Measurements from ENCODE around the gene SNTG2. TPM values are rescaled to one million over a fixed set of nuclear protein-coding genes. Genes with fewer than 3 reads are reported as not detected.
A peak's percentile ranks its signal among the peaks of the same experiment; 100 is the strongest.

Gene SNTG2
- total RNA-seq, 2 experiments from 2014 or later: 2.5 to 3.2 TPM

DNA sequence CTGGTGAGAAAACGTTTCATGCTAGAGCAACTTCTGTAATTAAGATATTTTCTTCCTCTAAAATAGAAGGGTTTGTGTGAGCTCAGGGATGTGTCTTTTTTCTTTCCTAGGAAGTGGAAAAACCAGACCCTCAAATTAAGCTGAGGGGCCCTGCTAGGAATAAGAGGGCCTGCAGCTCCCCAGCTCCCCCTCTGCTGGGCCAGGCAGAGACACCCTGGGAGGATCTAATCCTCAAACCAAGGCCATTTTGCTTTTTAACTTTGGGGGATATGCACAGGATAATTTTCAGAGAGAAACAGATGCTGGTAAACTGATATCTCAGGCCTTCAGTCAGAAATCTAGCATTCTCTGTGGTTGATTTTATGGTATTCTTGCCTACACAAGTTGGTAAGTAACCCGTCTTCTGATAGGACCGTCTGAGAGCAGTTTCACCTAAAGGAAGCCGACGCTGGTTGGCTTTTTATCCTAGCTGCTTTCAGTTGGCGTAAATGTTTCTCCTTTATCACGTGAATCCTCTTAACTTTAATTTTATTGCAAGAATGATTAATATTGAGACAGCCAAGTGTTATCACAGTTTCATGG, 34.8 kb downstream of the SNTG2 start:
- Mint-ChIP-seq H3K27me3 (no peaks in the 10 kb centered on the region), H3K9me3 (no peaks in the 10 kb centered on the region), H3K36me3 (ENCODE audit: low read depth) (no peaks in the 10 kb centered on the region), H3K4me1 (ENCODE audit: low read depth) (peaks cover 23% of the 10 kb centered on the region), H3K4me3 (peak overlapping the region; percentile 49), H3K27ac (peak overlapping the region; percentile 80)
- TF ChIP-seq, protein P1, sequence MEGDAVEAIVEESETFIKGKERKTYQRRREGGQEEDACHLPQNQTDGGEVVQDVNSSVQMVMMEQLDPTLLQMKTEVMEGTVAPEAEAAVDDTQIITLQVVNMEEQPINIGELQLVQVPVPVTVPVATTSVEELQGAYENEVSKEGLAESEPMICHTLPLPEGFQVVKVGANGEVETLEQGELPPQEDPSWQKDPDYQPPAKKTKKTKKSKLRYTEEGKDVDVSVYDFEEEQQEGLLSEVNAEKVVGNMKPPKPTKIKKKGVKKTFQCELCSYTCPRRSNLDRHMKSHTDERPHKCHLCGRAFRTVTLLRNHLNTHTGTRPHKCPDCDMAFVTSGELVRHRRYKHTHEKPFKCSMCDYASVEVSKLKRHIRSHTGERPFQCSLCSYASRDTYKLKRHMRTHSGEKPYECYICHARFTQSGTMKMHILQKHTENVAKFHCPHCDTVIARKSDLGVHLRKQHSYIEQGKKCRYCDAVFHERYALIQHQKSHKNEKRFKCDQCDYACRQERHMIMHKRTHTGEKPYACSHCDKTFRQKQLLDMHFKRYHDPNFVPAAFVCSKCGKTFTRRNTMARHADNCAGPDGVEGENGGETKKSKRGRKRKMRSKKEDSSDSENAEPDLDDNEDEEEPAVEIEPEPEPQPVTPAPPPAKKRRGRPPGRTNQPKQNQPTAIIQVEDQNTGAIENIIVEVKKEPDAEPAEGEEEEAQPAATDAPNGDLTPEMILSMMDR (IDR thresholded peaks at IDR 0.05): no peak
- intact Hi-C loops (cut with micrococcal nuclease): no loop called here
- POLR2A ChIA-PET: interaction anchor here (0.6 to 1.8 kb wide), 4 partner anchors 10 to 566 kb away, joined by 3 to 8 read pairs (median 5); no protein-coding TSS in a partner anchor
- ATAC-seq: peak; percentile 89
- CTCF ChIA-PET: interaction anchor here (1.1 kb wide), 1 partner anchor 9 kb away, joined by 4 read pairs; no protein-coding TSS in a partner anchor
- DNase-seq: peak; percentile 45

DNA sequence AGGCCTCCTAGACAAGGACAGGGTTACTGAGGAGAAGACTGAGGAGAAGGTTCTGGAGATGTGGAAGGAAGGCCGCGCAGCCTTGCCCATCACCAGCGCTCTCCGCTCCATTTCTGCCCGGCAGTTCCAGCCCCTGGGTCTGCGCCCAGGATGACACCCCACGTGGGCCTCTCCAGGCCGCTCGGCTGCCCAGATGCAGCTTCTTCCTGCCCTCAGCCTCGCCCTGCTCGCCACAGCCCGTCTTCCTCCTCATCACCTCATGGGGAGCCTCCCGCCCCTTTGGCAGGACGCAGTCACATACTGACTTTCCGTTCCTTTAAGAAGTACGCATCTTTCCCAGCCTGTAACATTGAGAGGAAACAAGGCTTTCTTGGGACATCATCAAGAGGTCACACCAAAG, 37.1 kb downstream of the SNTG2 start:
- H3K9me3 Mint-ChIP-seq: no peaks in the 10 kb centered on the region
- ChIA-PET POLR2A (no interaction called here), CTCF (no interaction called here)
- H3K27ac Mint-ChIP-seq: no peak overlapping the region
- no peaks in the 10 kb centered on the region for H3K36me3 Mint-ChIP-seq (ENCODE audit: low read depth)
- H3K4me3 Mint-ChIP-seq: no peak overlapping the region
- H3K27me3 Mint-ChIP-seq: no peaks in the 10 kb centered on the region
- H3K4me1 Mint-ChIP-seq (ENCODE audit: low read depth): peaks cover 20% of the 10 kb centered on the region
- intact Hi-C loops (cut with micrococcal nuclease): no loop called here
- TF ChIP-seq, protein P1 (IDR thresholded peaks at IDR 0.05): no peak
- DNase-seq (no peak), ATAC-seq (no peak)

DNA sequence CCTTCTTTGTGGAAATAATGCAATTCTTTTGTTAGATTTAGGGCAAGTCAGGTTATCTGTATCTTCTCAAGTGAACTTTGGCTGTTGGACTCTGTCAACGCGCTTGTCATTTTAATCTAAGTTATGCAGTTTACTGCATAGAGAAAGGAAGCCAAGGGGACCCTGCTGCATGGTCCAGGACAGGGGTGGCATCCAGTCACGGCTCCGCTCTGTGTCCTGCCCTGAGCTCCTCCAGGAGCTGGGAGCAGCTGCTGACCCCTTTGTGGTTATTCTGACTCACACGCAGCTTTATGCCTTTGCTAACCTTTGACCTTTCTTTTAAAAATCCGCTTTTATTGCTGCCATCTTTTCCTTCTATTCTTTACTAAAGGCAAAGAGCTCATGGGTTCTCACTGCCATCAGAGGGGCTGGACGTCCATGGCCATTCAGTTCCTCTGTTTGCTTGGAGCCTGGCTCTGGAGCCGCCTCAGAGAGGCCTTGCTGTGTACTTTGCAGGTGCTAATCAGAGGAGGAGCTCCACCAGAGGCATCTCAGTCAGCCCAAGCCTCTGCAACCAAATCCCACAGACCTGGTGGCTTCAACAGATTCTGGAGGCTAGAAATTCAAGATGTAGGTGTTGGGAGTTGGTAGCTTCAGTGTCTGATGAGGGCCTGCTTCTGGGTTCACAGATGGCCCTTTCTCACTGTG, 39.3 kb downstream of the SNTG2 start:
- ChIA-PET CTCF (interaction anchor here (1.0 to 1.5 kb wide), 2 partner anchors 10 to 151 kb away, joined by 3 to 4 read pairs; no protein-coding TSS in a partner anchor), POLR2A (interaction anchor here (1.4 kb wide), 1 partner anchor 10 kb away, joined by 4 read pairs; no protein-coding TSS in a partner anchor)
- Mint-ChIP-seq H3K27me3 (no peaks in the 10 kb centered on the region), H3K27ac (no peak overlapping the region), H3K36me3 (ENCODE audit: low read depth) (no peaks in the 10 kb centered on the region), H3K9me3 (no peaks in the 10 kb centered on the region), H3K4me3 (no peak overlapping the region), H3K4me1 (ENCODE audit: low read depth) (peaks cover 10% of the 10 kb centered on the region)
- intact Hi-C loops (cut with micrococcal nuclease): no loop called here
- no peak for ATAC-seq
- TF ChIP-seq, protein P1 (IDR thresholded peaks at IDR 0.05): no peak
- no peak for DNase-seq

DNA sequence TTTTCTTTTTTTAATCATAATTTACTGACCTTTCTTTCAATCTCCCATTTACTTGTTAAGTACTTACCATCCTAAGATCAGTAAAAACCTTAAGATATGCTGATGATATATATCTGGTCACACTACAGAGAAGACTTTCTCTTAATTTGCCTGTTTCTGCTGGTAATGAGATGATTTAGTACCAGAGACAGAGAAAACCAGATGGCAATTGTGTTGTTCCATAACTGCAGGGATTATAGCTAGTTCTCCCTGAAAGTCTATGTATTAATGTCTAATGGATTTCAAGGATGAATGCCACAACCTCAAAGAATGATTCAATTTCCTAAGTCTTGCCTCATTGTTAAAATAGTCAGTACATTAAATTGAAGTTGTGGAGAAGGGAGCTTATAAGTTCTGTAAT, 40.3 kb downstream of the SNTG2 start:
- TF ChIP-seq, protein P1 (IDR thresholded peaks at IDR 0.05): no peak
- peaks cover 2% of the 10 kb centered on the region for H3K4me1 Mint-ChIP-seq (ENCODE audit: low read depth)
- CTCF ChIA-PET: interaction anchor here (1.0 to 1.5 kb wide), 2 partner anchors 9 to 150 kb away, joined by 3 to 4 read pairs; no protein-coding TSS in a partner anchor
- POLR2A ChIA-PET: interaction anchor here (1.4 kb wide), 1 partner anchor 11 kb away, joined by 4 read pairs; no protein-coding TSS in a partner anchor
- H3K4me3 Mint-ChIP-seq: no peak overlapping the region
- no peaks in the 10 kb centered on the region for H3K36me3 Mint-ChIP-seq (ENCODE audit: low read depth)
- ATAC-seq (no peak), DNase-seq (no peak)
- no peaks in the 10 kb centered on the region for H3K9me3 Mint-ChIP-seq
- intact Hi-C loops (cut with micrococcal nuclease): no loop called here
- peaks cover 1% of the 10 kb centered on the region for H3K27me3 Mint-ChIP-seq
- no peak overlapping the region for H3K27ac Mint-ChIP-seq

DNA sequence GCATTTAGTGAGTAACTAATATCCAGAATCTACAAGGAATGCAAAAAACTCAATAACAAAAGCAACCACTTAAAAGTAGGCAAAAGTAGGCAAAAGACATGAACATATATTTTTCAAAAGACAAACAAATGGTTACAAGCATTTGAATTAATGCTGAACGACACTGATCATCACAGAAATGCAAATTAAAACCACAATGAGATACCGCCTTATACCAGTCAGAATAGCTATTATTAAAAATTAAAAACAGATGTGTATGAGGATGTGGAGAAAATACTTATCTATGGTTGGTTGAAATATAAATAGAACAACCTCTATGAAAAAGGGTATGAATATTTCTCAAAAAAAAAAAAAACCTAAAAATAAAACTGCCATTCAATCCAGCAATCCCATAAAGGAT, 51.7 kb downstream of the SNTG2 start:
- ATAC-seq (no peak), DNase-seq (no peak)
- ChIA-PET POLR2A (no interaction called here), CTCF (interaction anchor here (1.0 kb wide), 1 partner anchor 138 kb away, joined by 3 read pairs; no protein-coding TSS in a partner anchor)
- Mint-ChIP-seq H3K4me1 (ENCODE audit: low read depth) (no peaks in the 10 kb centered on the region), H3K27ac (no peak overlapping the region), H3K4me3 (no peak overlapping the region), H3K27me3 (peaks cover 2% of the 10 kb centered on the region), H3K9me3 (peaks cover 13% of the 10 kb centered on the region), H3K36me3 (ENCODE audit: low read depth) (peaks cover 2% of the 10 kb centered on the region)
- TF ChIP-seq, protein P1 (IDR thresholded peaks at IDR 0.05): no peak
- intact Hi-C loops (cut with micrococcal nuclease): no loop called here
